OCI-LY7 (cell line): ENCODE data around the gene UBL4A. TPM values are rescaled to one million over a fixed set of nuclear protein-coding genes. Genes with fewer than 3 reads are reported as not detected.

Source experiments
- BruUV-seq: library from RNA; stranded (reverse); fragments of 400-500 nt; replicated peaks from 2 replicates; lab custom pipeline; 2021; lab: Mats Ljungman, UMichigan
- CTCF ChIA-PET: fragments of 300-600 bp; sonication (Branson Sonifier 250); formaldehyde crosslinking; loops from one replicate; lab custom pipeline; 2022; ENCODE audit warnings: antibody characterized with exemption; ENCODE audit not compliant: unreplicated experiment; lab: Charles Lee
- POLR2A ChIA-PET: fragments of 300-600 bp; sonication (Branson Sonifier 250); formaldehyde crosslinking; loops from one replicate; lab custom pipeline; 2022; ENCODE audit warnings: antibody characterized with exemption; lab: Charles Lee
- DNase-seq: peaks from one replicate; pipeline ENCODE4 v3.0.0-alpha.2; 2015; ENCODE audit warnings: low spot score
- H2AFZ ChIP-seq: fragments of 200-600 bp; sonication (generic), shearing (Covaris generic); 2 replicates; pipeline ENCODE4 v1.6.1; 2014; ENCODE audit warnings: mild to moderate bottlenecking, antibody characterized with exemption, low read length, moderate library complexity
- H3K27ac ChIP-seq: fragments of 200-600 bp; sonication (generic); 2 replicates; pipeline ENCODE4 v1.5.1; 2014; ENCODE audit warnings: mixed run types, low read depth, mild to moderate bottlenecking, moderate library complexity, low read length, inconsistent platforms; ENCODE audit not compliant: poor library complexity, severe bottlenecking
- H3K36me3 ChIP-seq: fragments of 200-600 bp; sonication (generic); 2 replicates; pipeline ENCODE4 v1.6.1; 2014; ENCODE audit warnings: mild to moderate bottlenecking, antibody characterized with exemption, low read length, moderate library complexity, mixed read lengths; ENCODE audit not compliant: insufficient read depth
- H3K4me1 ChIP-seq: fragments of 200-600 bp; sonication (generic); 2 replicates; pipeline ENCODE4 v1.5.1; 2014; ENCODE audit warnings: mild to moderate bottlenecking, low read length; ENCODE audit not compliant: insufficient read depth, poor library complexity, severe bottlenecking
- H3K4me2 ChIP-seq: fragments of 200-600 bp; sonication (generic); 2 replicates; pipeline ENCODE4 v1.6.1; 2014; ENCODE audit warnings: mild to moderate bottlenecking, low read length
- H3K4me3 ChIP-seq: fragments of 200-600 bp; sonication (generic); 2 replicates; pipeline ENCODE4 v1.5.1; 2014; ENCODE audit warnings: mild to moderate bottlenecking, low read depth, low read length; ENCODE audit not compliant: poor library complexity, severe bottlenecking
- H3K79me2 ChIP-seq: fragments of 200-600 bp; sonication (generic); 2 replicates; pipeline ENCODE4 v1.6.1; 2016; ENCODE audit warnings: low read depth, mild to moderate bottlenecking, low read length, moderate library complexity, mixed read lengths; ENCODE audit not compliant: insufficient read depth
- H3K9me2 ChIP-seq: fragments of 200-600 bp; sonication (generic); 2 replicates; pipeline ENCODE4 v1.6.1; 2016; ENCODE audit warnings: mild to moderate bottlenecking, low read length, mixed read lengths; ENCODE audit not compliant: insufficient read depth
- H3K9me3 ChIP-seq: fragments of 200-600 bp; sonication (generic); 2 replicates; pipeline ENCODE4 v1.6.1; 2014; ENCODE audit warnings: mild to moderate bottlenecking, mixed run types, low read length, mixed read lengths
- H4K20me1 ChIP-seq: fragments of 200-600 bp; sonication (generic); 2 replicates; pipeline ENCODE4 v1.6.1; 2014; ENCODE audit warnings: mild to moderate bottlenecking, antibody characterized with exemption, low read length, moderate library complexity, mixed read lengths; ENCODE audit not compliant: insufficient read depth
- EZH2phosphoT487 ChIP-seq: fragments of 200-600 bp; sonication (generic); IDR thresholded peaks from 2 replicates; pipeline ENCODE4 v1.6.1; 2018; ENCODE audit warnings: low read depth, borderline replicate concordance, mild to moderate bottlenecking, mixed run types, antibody characterized with exemption, low read length, moderate library complexity, mixed read lengths
- intact Hi-C: fragments of 100-400 bp; cut with micrococcal nuclease; formaldehyde crosslinking; loops from one replicate; pipeline ENCODE4 v1.10.0; 2022; ENCODE audit not compliant: unreplicated experiment
- total RNA-seq, 2 experiments: library from RNA; depleted of rRNA in 1 of 2; stranded (reverse); fragments of >200 nt in 1 of 2; shearing (Covaris generic) in 1 of 2; gene quantifications; 2 replicates each; pipeline ENCODE4 v1.2.3, GENCODE V29; 2014 to 2022
- TF ChIP-seq, protein P1 (sequence below): fragments of 200-600 bp; sonication (generic); conservative IDR thresholded peaks from 2 replicates; pipeline ENCODE4 v1.5.1; 2014; ENCODE audit warnings: mild to moderate bottlenecking, antibody characterized with exemption, low read length, moderate library complexity, mixed read lengths

The UBL4A gene
- total RNA-seq, 2 experiments from 2014 or later: 49.7 to 89.9 TPM

DNA sequence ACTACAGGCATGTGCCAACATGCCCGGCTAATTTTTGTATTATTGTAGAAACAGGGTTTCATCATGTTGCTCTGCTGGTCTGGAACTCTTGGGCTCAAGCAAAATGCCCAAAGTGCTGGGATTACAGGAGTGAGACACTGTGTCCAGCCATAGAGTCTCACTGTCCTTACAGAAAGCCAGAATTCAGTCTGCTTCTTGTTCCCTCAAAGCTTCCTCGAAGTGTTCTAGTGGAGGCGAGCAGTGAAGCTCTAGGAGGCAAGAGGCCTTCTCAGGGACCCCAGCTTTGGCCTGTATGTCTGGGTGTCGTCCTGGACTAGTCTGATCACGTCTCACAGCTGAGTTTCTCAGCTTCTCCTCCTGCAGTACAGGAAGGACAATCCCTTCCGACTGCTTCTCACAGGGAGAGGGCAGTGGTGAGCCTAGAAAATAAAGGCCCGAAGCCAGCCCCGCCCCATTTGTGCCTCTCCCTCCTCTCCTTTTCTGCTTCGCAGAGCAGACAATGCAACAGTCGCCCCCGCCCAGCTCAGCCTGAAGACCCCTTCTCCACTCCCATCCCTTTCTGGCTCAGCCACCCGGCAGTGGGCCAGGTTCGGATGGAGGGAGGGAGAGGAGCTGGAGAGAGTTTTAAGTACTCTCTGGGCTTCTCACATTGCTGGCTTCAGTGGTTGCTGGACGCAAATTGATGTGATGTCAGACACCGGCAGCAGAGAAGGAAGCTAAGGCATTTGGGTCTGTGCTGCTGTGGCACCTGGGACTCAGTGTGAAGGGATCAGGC, 40.7 kb upstream of the UBL4A start:
- H3K36me3 ChIP-seq: no peaks in the 10 kb centered on the region
- intact Hi-C loops: loop anchor here (5.0 kb wide), 1 partner anchor 40 kb away; the partner anchor contains the start of gene UBL4A
- no peak for TF ChIP-seq EZH2phosphoT487
- TF ChIP-seq, protein P1, sequence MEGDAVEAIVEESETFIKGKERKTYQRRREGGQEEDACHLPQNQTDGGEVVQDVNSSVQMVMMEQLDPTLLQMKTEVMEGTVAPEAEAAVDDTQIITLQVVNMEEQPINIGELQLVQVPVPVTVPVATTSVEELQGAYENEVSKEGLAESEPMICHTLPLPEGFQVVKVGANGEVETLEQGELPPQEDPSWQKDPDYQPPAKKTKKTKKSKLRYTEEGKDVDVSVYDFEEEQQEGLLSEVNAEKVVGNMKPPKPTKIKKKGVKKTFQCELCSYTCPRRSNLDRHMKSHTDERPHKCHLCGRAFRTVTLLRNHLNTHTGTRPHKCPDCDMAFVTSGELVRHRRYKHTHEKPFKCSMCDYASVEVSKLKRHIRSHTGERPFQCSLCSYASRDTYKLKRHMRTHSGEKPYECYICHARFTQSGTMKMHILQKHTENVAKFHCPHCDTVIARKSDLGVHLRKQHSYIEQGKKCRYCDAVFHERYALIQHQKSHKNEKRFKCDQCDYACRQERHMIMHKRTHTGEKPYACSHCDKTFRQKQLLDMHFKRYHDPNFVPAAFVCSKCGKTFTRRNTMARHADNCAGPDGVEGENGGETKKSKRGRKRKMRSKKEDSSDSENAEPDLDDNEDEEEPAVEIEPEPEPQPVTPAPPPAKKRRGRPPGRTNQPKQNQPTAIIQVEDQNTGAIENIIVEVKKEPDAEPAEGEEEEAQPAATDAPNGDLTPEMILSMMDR: peak; percentile 64
- no peaks in the 10 kb centered on the region for H4K20me1 ChIP-seq
- no peaks in the 10 kb centered on the region for H3K9me3 ChIP-seq
- DNase-seq: peak; percentile 80
- peak overlapping the region; percentile 62 for H3K4me3 ChIP-seq
- H3K79me2 ChIP-seq: no peaks in the 10 kb centered on the region
- CTCF ChIA-PET: interaction anchor here (0.6 to 0.8 kb wide), 2 partner anchors 10 to 195 kb away, joined by 3 read pairs; partner anchors contain the start of gene FAM3A
- H3K27ac ChIP-seq: peak overlapping the region; percentile 66
- peak overlapping the region; percentile 83 for H3K4me2 ChIP-seq
- no peaks in the 10 kb centered on the region for H3K9me2 ChIP-seq
- peaks cover 12% of the 10 kb centered on the region for H3K4me1 ChIP-seq
- H2AFZ ChIP-seq: peak overlapping the region; percentile 72
- no TSS peak for BruUV-seq
- POLR2A ChIA-PET: interaction anchor here (0.6 to 1.4 kb wide), 6 partner anchors 26 to 129 kb away, joined by 3 to 12 read pairs (median 3); partner anchors contain the start of genes RPL10 and SLC10A3

DNA sequence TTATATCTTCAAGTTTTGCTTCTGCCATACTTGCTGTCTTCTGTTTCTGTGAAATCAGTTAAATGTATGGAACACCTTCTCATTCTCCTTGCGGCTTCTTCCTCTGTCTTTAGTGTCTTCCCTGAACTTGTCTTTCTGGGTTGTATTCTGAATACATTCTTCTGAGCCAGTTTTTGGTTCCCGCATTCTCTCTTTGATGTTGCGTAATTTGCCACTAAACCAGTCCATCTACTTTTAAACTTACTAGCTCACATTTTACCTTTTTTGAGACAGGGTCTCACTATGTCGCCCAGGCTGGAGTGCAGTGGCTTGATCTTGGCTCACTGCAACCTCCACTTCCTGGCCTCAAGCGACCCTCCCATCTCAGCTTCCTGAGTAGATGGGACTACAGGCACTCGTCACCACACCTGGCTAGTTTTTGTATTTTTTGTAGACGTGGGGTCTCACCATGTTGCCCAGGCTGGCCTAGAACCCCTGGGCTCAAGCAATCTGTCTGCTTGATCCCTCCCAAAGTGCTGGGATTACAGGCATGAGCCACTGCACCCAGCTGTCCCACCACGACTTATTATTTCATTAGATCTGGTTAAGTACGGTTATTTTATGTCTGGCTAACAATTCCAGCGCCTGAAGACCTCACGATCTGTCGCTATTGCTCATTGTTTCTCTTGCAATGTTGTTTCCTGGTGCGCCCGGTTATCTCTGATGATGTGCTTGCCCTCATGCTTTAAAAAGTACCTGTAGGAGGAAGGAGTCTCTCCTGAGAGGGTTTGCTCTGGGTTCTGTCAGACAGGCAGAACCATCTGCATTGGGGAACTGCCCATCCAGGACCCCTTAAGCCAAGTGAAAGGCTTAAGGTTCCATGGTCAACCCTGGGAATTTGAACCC, 39.4 kb upstream of the UBL4A start:
- POLR2A ChIA-PET: no interaction called here
- TF ChIP-seq EZH2phosphoT487: no peak
- TF ChIP-seq, protein P1: no peak
- no TSS peak for BruUV-seq
- H3K4me1 ChIP-seq: peaks cover 12% of the 10 kb centered on the region
- intact Hi-C loops: loop anchor here (5.0 kb wide), 1 partner anchor 39 kb away; the partner anchor contains the start of gene UBL4A
- H3K79me2 ChIP-seq: no peaks in the 10 kb centered on the region
- H3K4me2 ChIP-seq: no peak overlapping the region
- H3K9me3 ChIP-seq: no peaks in the 10 kb centered on the region
- H3K9me2 ChIP-seq: no peaks in the 10 kb centered on the region
- no peak overlapping the region for H3K4me3 ChIP-seq
- no peak overlapping the region for H2AFZ ChIP-seq
- H3K36me3 ChIP-seq: no peaks in the 10 kb centered on the region
- H3K27ac ChIP-seq: no peak overlapping the region
- CTCF ChIA-PET: interaction anchor here (1.3 kb wide), 1 partner anchor 35 kb away, joined by 3 read pairs; the partner anchor contains the start of gene SLC10A3
- no peak for DNase-seq
- no peaks in the 10 kb centered on the region for H4K20me1 ChIP-seq
